Activated CD8-positive, alpha-beta T cell treated with anti-CD3 and anti-CD28 coated beads for 36 hours (primary cell): ENCODE data around the gene LENEP. TPM values are rescaled to one million over a fixed set of nuclear protein-coding genes. Genes with fewer than 3 reads are reported as not detected.
A peak's percentile ranks its signal among the peaks of the same experiment; 100 is the strongest.

Experiments
- ATAC-seq: fragments of 200-7000 bp; cut with Tn5 transposase; one replicate; pipeline ENCODE4 v1.10.0; 2021; ENCODE audit warnings: mild to moderate bottlenecking, moderate library complexity
- CTCF ChIA-PET: fragments of 350-600 bp; sonication (Branson Sonifier 250); formaldehyde crosslinking; loops from one replicate; lab custom pipeline; 2021; ENCODE audit warnings: antibody characterized with exemption; lab: Charles Lee
- POLR2A ChIA-PET: fragments of 350-600 bp; sonication (Branson Sonifier 250); formaldehyde crosslinking; loops from one replicate; lab custom pipeline; 2021; ENCODE audit warnings: antibody characterized with exemption; lab: Charles Lee
- DNase-seq: peaks from one replicate; pipeline ENCODE4 v3.0.0-alpha.2; 2020
- H3K27ac Mint-ChIP-seq: one replicate; pipeline ENCODE4 v1.8.0; 2021; ENCODE audit warnings: mild to moderate bottlenecking, mixed read lengths
- H3K27me3 Mint-ChIP-seq: one replicate; pipeline ENCODE4 v1.8.0; 2021; ENCODE audit warnings: mixed read lengths
- H3K36me3 Mint-ChIP-seq: one replicate; pipeline ENCODE4 v1.8.0; 2021; ENCODE audit warnings: low read depth, mixed read lengths
- H3K4me1 Mint-ChIP-seq: one replicate; pipeline ENCODE4 v1.8.0; 2021; ENCODE audit warnings: low read depth, mixed read lengths
- H3K4me3 Mint-ChIP-seq: one replicate; pipeline ENCODE4 v1.8.0; 2021; ENCODE audit warnings: mild to moderate bottlenecking, moderate library complexity, mixed read lengths
- H3K9me3 Mint-ChIP-seq: one replicate; pipeline ENCODE4 v1.8.0; 2021; ENCODE audit warnings: mixed read lengths
- CTCF ChIP-seq: fragments of 200-600 bp; IDR thresholded peaks from one replicate; pipeline ENCODE4 v1.8.0; 2022; ENCODE audit warnings: antibody characterized with exemption, mild to moderate bottlenecking
- intact Hi-C: fragments of 100-400 bp; cut with micrococcal nuclease; formaldehyde crosslinking; loops from one replicate; pipeline ENCODE4 v1.10.0; 2022
- total RNA-seq, 2 experiments: library from RNA; stranded (reverse); gene quantifications; one replicate each; pipeline ENCODE4 v1.2.3, GENCODE V29; 2021

The LENEP gene
- total RNA-seq, 2 experiments from 2014 or later = not detected

GRCh38 chr1:154962795-154963330, 30.5 kb upstream of the LENEP start:
- peaks cover 39% of the 10 kb centered on the region for H3K36me3 Mint-ChIP-seq
- POLR2A ChIA-PET = interaction anchor here (0.6 to 3.7 kb wide), 3 partner anchors 10 to 22 kb away, joined by 3 to 55 read pairs (median 13); partner anchors contain the start of genes CKS1B and SHC1
- H3K4me3 Mint-ChIP-seq = peak overlapping the region; percentile 90
- H3K27ac Mint-ChIP-seq = peak overlapping the region; percentile 94
- H3K9me3 Mint-ChIP-seq = no peaks in the 10 kb centered on the region
- no peak for DNase-seq
- no peak for TF ChIP-seq CTCF
- H3K4me1 Mint-ChIP-seq = peaks cover 26% of the 10 kb centered on the region
- intact Hi-C loops = loop anchor here (5.0 kb wide), 1 partner anchor 34 kb away; no protein-coding TSS in a partner anchor
- CTCF ChIA-PET = interaction anchor here (1.4 to 2.4 kb wide), 7 partner anchors 8 to 55 kb away, joined by 3 to 30 read pairs (median 7); partner anchors contain the start of genes FLAD1 and SHC1
- no peak for ATAC-seq
- no peaks in the 10 kb centered on the region for H3K27me3 Mint-ChIP-seq

- Mint-ChIP-seq H3K27ac (peak overlapping the region; percentile 56), H3K4me1 (peaks cover 26% of the 10 kb centered on the region), H3K9me3 (no peaks in the 10 kb centered on the region), H3K27me3 (no peaks in the 10 kb centered on the region), H3K4me3 (no peak overlapping the region), H3K36me3 (peaks cover 40% of the 10 kb centered on the region)
- TF ChIP-seq CTCF = no peak
- CTCF ChIA-PET = interaction anchor here (0.6 to 2.3 kb wide), 4 partner anchors 10 to 96 kb away, joined by 3 to 10 read pairs (median 3); partner anchors contain the start of gene ADAM15
- no peak for DNase-seq
- intact Hi-C loops = loop anchor here (5.0 kb wide), 1 partner anchor 34 kb away; no protein-coding TSS in a partner anchor
- no peak for ATAC-seq
- POLR2A ChIA-PET = interaction anchor here (0.6 to 3.7 kb wide), 6 partner anchors 9 to 98 kb away, joined by 3 to 55 read pairs (median 4); partner anchors contain the start of genes CKS1B and SHC1
These were observed 29.7 kb upstream of the LENEP start for GRCh38 chr1:154963643-154964042.

- intact Hi-C loops = loop anchor here (5.0 kb wide), 1 partner anchor 33 kb away; no protein-coding TSS in a partner anchor
- Mint-ChIP-seq H3K27me3 (no peaks in the 10 kb centered on the region), H3K27ac (peak overlapping the region; percentile 57), H3K4me1 (peaks cover 26% of the 10 kb centered on the region), H3K4me3 (no peak overlapping the region), H3K9me3 (no peaks in the 10 kb centered on the region), H3K36me3 (peaks cover 39% of the 10 kb centered on the region)
- POLR2A ChIA-PET = interaction anchor here (0.6 to 1.6 kb wide), 6 partner anchors 8 to 98 kb away, joined by 3 to 5 read pairs (median 4); partner anchors contain the start of genes CKS1B and PBXIP1
- CTCF ChIA-PET = interaction anchor here (1.0 to 2.3 kb wide), 5 partner anchors 9 to 95 kb away, joined by 3 to 10 read pairs (median 4); partner anchors contain the start of gene ADAM15
- ATAC-seq = no peak
- no peak for DNase-seq
- TF ChIP-seq CTCF = no peak
These were observed 29.0 kb upstream of the LENEP start for GRCh38 chr1:154964359-154964758.

- Mint-ChIP-seq H3K9me3 (no peaks in the 10 kb centered on the region), H3K4me3 (no peak overlapping the region), H3K27ac (peak overlapping the region; percentile 30), H3K27me3 (no peaks in the 10 kb centered on the region), H3K36me3 (peaks cover 31% of the 10 kb centered on the region), H3K4me1 (peaks cover 25% of the 10 kb centered on the region)
- ChIA-PET CTCF (interaction anchor here (1.2 to 1.5 kb wide), 2 partner anchors 33 to 51 kb away, joined by 4 to 6 read pairs; no protein-coding TSS in a partner anchor), POLR2A (interaction anchor here (1.2 to 2.0 kb wide), 2 partner anchors 14 to 17 kb away, joined by 3 to 9 read pairs; partner anchors contain the start of gene FLAD1)
- intact Hi-C loops = no loop called here
- no peak for TF ChIP-seq CTCF
- DNase-seq = no peak
- ATAC-seq = no peak
These were observed 27.3 kb upstream of the LENEP start for GRCh38 chr1:154966111-154966510.
